HG03196 (cell line): ENCODE data around the gene CDKN1B.

ENCODE experiments used
- ATAC-seq: cut with Tn5 transposase; IDR thresholded peaks from one replicate; pipeline ENCODE4 v1.9.1; 2021; ENCODE audit not compliant: unreplicated experiment

Gene CDKN1B

GRCh38 chr12:12755923-12756322, 38.8 kb downstream of the CDKN1B start:
- no peak for ATAC-seq

- no peak for ATAC-seq
Observed at GRCh38 chr12:12757121-12757520, 40.0 kb downstream of the CDKN1B start.

GRCh38 chr12:12759234-12759915, 42.2 kb downstream of the CDKN1B start:
- no peak for ATAC-seq

GRCh38 chr12:12764824-12765223, 47.7 kb downstream of the CDKN1B start:
- ATAC-seq = no peak

GRCh38 chr12:12770262-12770661, 53.1 kb downstream of the CDKN1B start:
- ATAC-seq = no peak
